Anterior cingulate cortex (tissue), 58 donors: ENCODE data around the gene CNRIP1.
"Not testable (repeated sequence)": the region's sequence is repeated elsewhere in the genome, so short reads cannot be mapped to it uniquely, and the experiment has no call there.

ENCODE experiments used
- DNase-seq, 58 donors: peaks; one replicate each; lab custom pipeline; 2025; lab: John Stamatoyannopoulos, UW

CNRIP1 gene

GRCh38 chr2:68341583-68341982 is 21.8 kb upstream of the CNRIP1 start:
- DNase-seq: no peak

GRCh38 chr2:68341062-68341329 is 21.2 kb upstream of the CNRIP1 start:
- no peak for DNase-seq

- peak in 21 of 58 donors; percentile 1 to 70 (median 24) for DNase-seq
These were observed 20.7 kb upstream of the CNRIP1 start for GRCh38 chr2:68340226-68341061.

GRCh38 chr2:68336192-68336591 is 16.4 kb upstream of the CNRIP1 start:
- no peak for DNase-seq

GRCh38 chr2:68333931-68334330 is 14.2 kb upstream of the CNRIP1 start:
- no peak for DNase-seq

GRCh38 chr2:68333009-68333408 is 13.3 kb upstream of the CNRIP1 start:
- DNase-seq: no peak

- no peak for DNase-seq
These were observed 10.9 kb upstream of the CNRIP1 start for GRCh38 chr2:68330691-68331090.

GRCh38 chr2:68328901-68329300 is 9.2 kb upstream of the CNRIP1 start:
- no peak for DNase-seq

- no peak for DNase-seq
These were observed 5.3 kb upstream of the CNRIP1 start for GRCh38 chr2:68325056-68325455.

- DNase-seq: peak in 16 of 58 donors; percentile 3 to 36 (median 22)
These were observed 431 bp upstream of the CNRIP1 start for GRCh38 chr2:68320118-68320641.

GRCh38 chr2:68318914-68319397 is 793 bp downstream of the CNRIP1 start:
- DNase-seq: peak in 23 of 58 donors; percentile 34 to 79 (median 55)

- peak in 36 of 58 donors; percentile 4 to 68 (median 30) for DNase-seq
These were observed 1.5 kb downstream of the CNRIP1 start for GRCh38 chr2:68317971-68318913.

- no peak for DNase-seq
These were observed 3.6 kb downstream of the CNRIP1 start for GRCh38 chr2:68316111-68316510.

GRCh38 chr2:68311033-68311432 is 8.7 kb downstream of the CNRIP1 start:
- DNase-seq: no peak

- no peak for DNase-seq
These were observed 10.3 kb downstream of the CNRIP1 start for GRCh38 chr2:68309426-68309825.

GRCh38 chr2:68303902-68304272 is 15.9 kb downstream of the CNRIP1 start:
- DNase-seq: not testable (repeated sequence)

GRCh38 chr2:68303033-68303901 is 16.5 kb downstream of the CNRIP1 start:
- no peak for DNase-seq

GRCh38 chr2:68302281-68302875 is 17.4 kb downstream of the CNRIP1 start:
- no peak for DNase-seq

- DNase-seq: no peak
These were observed 24.2 kb downstream of the CNRIP1 start for GRCh38 chr2:68295516-68295915.

- no peak for DNase-seq
These were observed 24.8 kb downstream of the CNRIP1 start for GRCh38 chr2:68294913-68295312.
